Astrocyte (in vitro differentiated cells and primary cell): ENCODE results near the gene AGPS. TPM values are rescaled to one million over a fixed set of nuclear protein-coding genes. Genes with fewer than 3 reads are reported as not detected.

ENCODE experiments used
- DNase-seq: peaks from one replicate; pipeline ENCODE4 v3.0.0-alpha.2; 2010; ENCODE audit warnings: low read depth
- FAIRE-seq: peaks from 2 replicates; lab custom pipeline; 2011; peaks lifted over from hg19 to GRCh38; lab: Jason Lieb, UNC
- H2AFZ ChIP-seq: 2 replicates; pipeline ENCODE4 v1.6.0; 2012; ENCODE audit warnings: low read depth, low read length, inconsistent platforms
- H3K27ac ChIP-seq: 2 replicates; pipeline ENCODE4 v1.5.1; 2011; ENCODE audit warnings: low read depth, low read length, inconsistent platforms
- H3K27me3 ChIP-seq: 2 replicates; pipeline ENCODE4 v1.6.0; 2011; ENCODE audit warnings: low read length, inconsistent platforms; ENCODE audit not compliant: insufficient read depth
- H3K36me3 ChIP-seq: 2 replicates; pipeline ENCODE4 v1.5.1; 2011; ENCODE audit warnings: low read length, inconsistent platforms; ENCODE audit not compliant: insufficient read depth
- H3K4me1 ChIP-seq: 2 replicates; pipeline ENCODE4 v1.5.1; 2011; ENCODE audit warnings: low read length, inconsistent platforms; ENCODE audit not compliant: insufficient read depth
- H3K4me2 ChIP-seq: 2 replicates; pipeline ENCODE4 v1.6.0; 2012; ENCODE audit warnings: low read length, inconsistent platforms
- H3K4me3 ChIP-seq: 2 replicates; pipeline ENCODE4 v1.5.1; 2011; ENCODE audit warnings: low read depth, mild to moderate bottlenecking, low read length, inconsistent platforms; ENCODE audit not compliant: insufficient read depth
- H3K79me2 ChIP-seq: 2 replicates; pipeline ENCODE4 v1.6.0; 2012; ENCODE audit warnings: mild to moderate bottlenecking, low read length, inconsistent platforms; ENCODE audit not compliant: insufficient read depth
- H3K9ac ChIP-seq: 2 replicates; pipeline ENCODE4 v1.6.0; 2012; ENCODE audit warnings: mild to moderate bottlenecking, low read length, inconsistent platforms
- H3K9me3 ChIP-seq: 2 replicates; pipeline ENCODE4 v1.5.1; 2012; ENCODE audit warnings: low read depth, mild to moderate bottlenecking, low read length, inconsistent platforms; ENCODE audit not compliant: insufficient read depth
- H4K20me1 ChIP-seq: 2 replicates; pipeline ENCODE4 v1.6.0; 2012; ENCODE audit warnings: low read length, inconsistent platforms; ENCODE audit not compliant: insufficient read depth
- H3K27ac Mint-ChIP-seq: one replicate; pipeline ENCODE4 v1.8.0; 2021; ENCODE audit warnings: mild to moderate bottlenecking, mixed read lengths; ENCODE audit not compliant: unreplicated experiment
- H3K27me3 Mint-ChIP-seq: one replicate; pipeline ENCODE4 v1.8.0; 2021; ENCODE audit warnings: low read depth, mixed read lengths; ENCODE audit not compliant: unreplicated experiment
- H3K36me3 Mint-ChIP-seq: one replicate; pipeline ENCODE4 v1.8.0; 2021; ENCODE audit warnings: low read depth, mixed read lengths; ENCODE audit not compliant: unreplicated experiment
- H3K4me1 Mint-ChIP-seq: one replicate; pipeline ENCODE4 v1.8.0; 2021; ENCODE audit warnings: low read depth, mixed read lengths; ENCODE audit not compliant: unreplicated experiment
- H3K4me3 Mint-ChIP-seq: one replicate; pipeline ENCODE4 v1.8.0; 2021; ENCODE audit warnings: mild to moderate bottlenecking, moderate library complexity, mixed read lengths; ENCODE audit not compliant: unreplicated experiment
- H3K9me3 Mint-ChIP-seq: one replicate; pipeline ENCODE4 v1.8.0; 2021; ENCODE audit warnings: mild to moderate bottlenecking, mixed read lengths; ENCODE audit not compliant: unreplicated experiment
- EZH2 ChIP-seq: IDR thresholded peaks from 2 replicates; pipeline ENCODE4 v1.6.1; 2012; ENCODE audit warnings: mild to moderate bottlenecking, low read length, inconsistent platforms; ENCODE audit not compliant: insufficient read depth
- total RNA-seq: library from RNA; stranded (reverse); gene quantifications from 2 replicates; pipeline ENCODE4 v1.2.1, GENCODE V29; 2021
- TF ChIP-seq, protein P1 (sequence below): IDR thresholded peaks from 2 replicates; pipeline ENCODE4 v1.5.1; 2011; ENCODE audit warnings: low read depth, mild to moderate bottlenecking, inconsistent platforms, low read length, moderate library complexity; ENCODE audit not compliant: insufficient read depth

AGPS gene
- total RNA-seq, 1 donor from 2014 or later: 66.2 TPM

DNA sequence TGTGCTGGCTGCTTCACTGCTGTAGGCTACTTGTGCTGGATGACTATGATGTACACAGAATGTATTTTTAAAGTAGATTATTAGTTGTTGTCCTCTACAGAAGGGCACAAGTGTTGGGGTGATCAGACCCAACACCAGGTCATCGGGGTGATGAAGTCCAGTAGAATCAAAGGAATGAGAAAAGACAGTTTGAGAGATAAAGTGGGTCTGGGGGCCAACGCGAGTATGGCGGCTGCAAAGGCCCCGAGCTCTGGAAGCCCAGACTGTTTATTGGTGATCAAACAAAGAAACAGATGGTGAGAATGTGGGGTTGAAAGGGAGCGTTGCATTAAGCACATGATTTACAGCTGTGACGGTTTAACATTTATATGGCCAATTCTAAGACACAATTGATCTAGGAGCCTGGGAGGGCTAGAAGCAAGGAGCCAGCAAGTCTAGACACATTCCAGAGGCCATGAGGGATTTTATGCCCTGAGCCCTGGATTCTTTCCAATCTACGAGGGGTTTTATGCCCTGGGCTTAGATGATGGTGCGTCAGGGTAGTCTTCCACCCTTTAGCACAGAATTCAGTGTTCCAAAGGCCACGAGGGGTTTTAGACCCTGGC is 153.5 kb downstream of the AGPS start:
- TF ChIP-seq, protein P1, sequence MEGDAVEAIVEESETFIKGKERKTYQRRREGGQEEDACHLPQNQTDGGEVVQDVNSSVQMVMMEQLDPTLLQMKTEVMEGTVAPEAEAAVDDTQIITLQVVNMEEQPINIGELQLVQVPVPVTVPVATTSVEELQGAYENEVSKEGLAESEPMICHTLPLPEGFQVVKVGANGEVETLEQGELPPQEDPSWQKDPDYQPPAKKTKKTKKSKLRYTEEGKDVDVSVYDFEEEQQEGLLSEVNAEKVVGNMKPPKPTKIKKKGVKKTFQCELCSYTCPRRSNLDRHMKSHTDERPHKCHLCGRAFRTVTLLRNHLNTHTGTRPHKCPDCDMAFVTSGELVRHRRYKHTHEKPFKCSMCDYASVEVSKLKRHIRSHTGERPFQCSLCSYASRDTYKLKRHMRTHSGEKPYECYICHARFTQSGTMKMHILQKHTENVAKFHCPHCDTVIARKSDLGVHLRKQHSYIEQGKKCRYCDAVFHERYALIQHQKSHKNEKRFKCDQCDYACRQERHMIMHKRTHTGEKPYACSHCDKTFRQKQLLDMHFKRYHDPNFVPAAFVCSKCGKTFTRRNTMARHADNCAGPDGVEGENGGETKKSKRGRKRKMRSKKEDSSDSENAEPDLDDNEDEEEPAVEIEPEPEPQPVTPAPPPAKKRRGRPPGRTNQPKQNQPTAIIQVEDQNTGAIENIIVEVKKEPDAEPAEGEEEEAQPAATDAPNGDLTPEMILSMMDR: no peak
- TF ChIP-seq EZH2: no peak
- Histone ChIP-seq H4K20me1 (no peaks in the 10 kb centered on the region), H3K9ac (no peak overlapping the region), H3K9me3 (no peaks in the 10 kb centered on the region), H3K4me2 (no peak overlapping the region), H3K27me3 (no peaks in the 10 kb centered on the region), H3K4me1 (peaks cover 16% of the 10 kb centered on the region), H2AFZ (no peak overlapping the region), H3K27ac (no peak overlapping the region), H3K4me3 (no peak overlapping the region), H3K36me3 (peaks cover 2% of the 10 kb centered on the region), H3K79me2 (no peaks in the 10 kb centered on the region)
- H3K27me3 Mint-ChIP-seq: no peaks in the 10 kb centered on the region
- FAIRE-seq (no peak), DNase-seq (no peak)
- peaks cover 8% of the 10 kb centered on the region for H3K9me3 Mint-ChIP-seq
- peaks cover 26% of the 10 kb centered on the region for H3K4me1 Mint-ChIP-seq
- H3K27ac Mint-ChIP-seq: no peak overlapping the region
- no peak overlapping the region for H3K4me3 Mint-ChIP-seq
- H3K36me3 Mint-ChIP-seq: peaks cover 8% of the 10 kb centered on the region

DNA sequence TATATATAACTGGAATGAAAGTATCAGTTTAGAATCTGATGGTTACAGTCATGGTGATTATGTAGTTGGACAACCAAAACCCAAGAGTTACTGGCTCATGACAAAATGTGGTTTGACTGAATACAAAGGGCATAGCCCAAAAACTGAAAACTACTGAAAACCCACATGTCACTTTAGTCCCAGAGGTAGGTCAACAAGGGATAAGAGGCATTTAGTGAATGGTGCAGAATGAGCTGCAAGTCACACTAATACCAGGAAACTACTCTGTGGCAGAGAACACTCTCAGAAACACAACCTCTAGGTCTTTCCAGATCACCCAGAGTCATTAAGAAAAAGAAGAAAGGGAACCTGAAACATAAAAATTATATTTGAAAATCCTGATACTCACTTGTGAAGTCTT is 154.5 kb downstream of the AGPS start:
- FAIRE-seq: no peak
- Histone ChIP-seq H3K27me3 (no peaks in the 10 kb centered on the region), H3K27ac (no peak overlapping the region), H3K9me3 (no peaks in the 10 kb centered on the region), H3K9ac (no peak overlapping the region), H3K4me2 (no peak overlapping the region), H3K79me2 (no peaks in the 10 kb centered on the region), H4K20me1 (no peaks in the 10 kb centered on the region), H3K4me1 (peaks cover 17% of the 10 kb centered on the region), H3K4me3 (no peak overlapping the region), H3K36me3 (no peaks in the 10 kb centered on the region), H2AFZ (no peak overlapping the region)
- Mint-ChIP-seq H3K27ac (no peak overlapping the region), H3K9me3 (peaks cover 8% of the 10 kb centered on the region), H3K4me3 (no peak overlapping the region), H3K27me3 (no peaks in the 10 kb centered on the region), H3K36me3 (peaks cover 11% of the 10 kb centered on the region), H3K4me1 (peaks cover 21% of the 10 kb centered on the region)
- TF ChIP-seq, protein P1: no peak
- TF ChIP-seq EZH2: no peak
- DNase-seq: no peak

DNA sequence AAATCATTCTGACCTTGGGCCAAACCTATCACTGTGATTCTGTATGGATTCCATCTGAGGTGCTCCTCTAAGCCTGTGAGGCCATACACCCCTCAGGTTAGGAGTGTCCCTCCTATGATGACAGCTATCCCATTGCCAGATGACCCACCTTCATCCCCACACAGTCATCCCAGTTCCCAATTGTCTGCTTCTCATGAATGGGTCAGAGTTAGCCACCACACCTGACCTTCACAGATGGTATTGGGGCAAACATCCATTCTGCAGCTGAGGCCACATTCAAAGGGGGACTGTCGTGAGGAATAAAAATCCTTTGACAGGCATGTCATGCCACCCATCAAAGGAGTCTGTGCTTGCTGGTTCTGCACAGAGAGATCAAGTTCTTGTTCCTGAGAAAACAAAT is 155.2 kb downstream of the AGPS start:
- Mint-ChIP-seq H3K4me3 (no peak overlapping the region), H3K27me3 (no peaks in the 10 kb centered on the region), H3K4me1 (peaks cover 16% of the 10 kb centered on the region), H3K9me3 (peaks cover 8% of the 10 kb centered on the region), H3K36me3 (peaks cover 11% of the 10 kb centered on the region), H3K27ac (no peak overlapping the region)
- H3K36me3 ChIP-seq: no peaks in the 10 kb centered on the region
- H3K27me3 ChIP-seq: no peaks in the 10 kb centered on the region
- TF ChIP-seq, protein P1: no peak
- no peak for TF ChIP-seq EZH2
- no peak overlapping the region for H3K4me3 ChIP-seq
- H3K9ac ChIP-seq: no peak overlapping the region
- no peak overlapping the region for H3K4me2 ChIP-seq
- DNase-seq (no peak), FAIRE-seq (no peak)
- H3K9me3 ChIP-seq: no peaks in the 10 kb centered on the region
- H3K79me2 ChIP-seq: no peaks in the 10 kb centered on the region
- no peak overlapping the region for H2AFZ ChIP-seq
- H3K4me1 ChIP-seq: peaks cover 15% of the 10 kb centered on the region
- no peaks in the 10 kb centered on the region for H4K20me1 ChIP-seq
- H3K27ac ChIP-seq: no peak overlapping the region
